Activated CD8-positive, alpha-beta memory T cell treated with anti-CD3 and anti-CD28 coated beads, Interleukin-2, amount 10 ng/mL, durations not matched to agents 7 days and 5 days (primary cell): ENCODE data around the gene PLCH2. TPM values are rescaled to one million over a fixed set of nuclear protein-coding genes. Genes with fewer than 3 reads are reported as not detected.
"Not testable (repeated sequence)": the region's sequence is repeated elsewhere in the genome, so short reads cannot be mapped to it uniquely, and the experiment has no call there.

Experiments used
- ATAC-seq: fragments of 150-1000 bp; cut with Tn5 transposase; one replicate; pipeline ENCODE4 v1.10.0; 2021; ENCODE audit warnings: moderate library complexity
- CTCF ChIA-PET: fragments of 350-600 bp; sonication (Branson Sonifier 250); formaldehyde crosslinking; loops from one replicate; lab custom pipeline; 2021; ENCODE audit warnings: antibody characterized with exemption; lab: Charles Lee
- DNase-seq: peaks from one replicate; pipeline ENCODE4 v3.0.0-alpha.2; 2020
- H3K27ac Mint-ChIP-seq: one replicate; pipeline ENCODE4 v1.8.0; 2021; ENCODE audit warnings: mild to moderate bottlenecking, mixed read lengths
- H3K27me3 Mint-ChIP-seq: one replicate; pipeline ENCODE4 v1.8.0; 2021; ENCODE audit warnings: mixed read lengths
- H3K36me3 Mint-ChIP-seq: one replicate; pipeline ENCODE4 v1.8.0; 2021; ENCODE audit warnings: mild to moderate bottlenecking, mixed read lengths
- H3K4me1 Mint-ChIP-seq: one replicate; pipeline ENCODE4 v1.8.0; 2021; ENCODE audit warnings: mixed read lengths
- H3K4me3 Mint-ChIP-seq: one replicate; pipeline ENCODE4 v1.8.0; 2021; ENCODE audit warnings: mild to moderate bottlenecking, moderate library complexity, mixed read lengths
- H3K9me3 Mint-ChIP-seq: one replicate; pipeline ENCODE4 v1.8.0; 2022; ENCODE audit warnings: low read depth, mixed read lengths
- total RNA-seq, 2 experiments: library from RNA; stranded (reverse); gene quantifications; one replicate each; pipeline ENCODE4 v1.2.3, GENCODE V29; 2021

PLCH2 gene
- total RNA-seq, 2 experiments from 2014 or later = 6.5 to 13.5 TPM

GRCh38 chr1:2435746-2436355, 40.2 kb upstream of the PLCH2 start:
- Mint-ChIP-seq H3K36me3 (no peaks in the 10 kb centered on the region), H3K27ac (no peak overlapping the region), H3K4me1 (peaks cover 4% of the 10 kb centered on the region), H3K4me3 (no peak overlapping the region), H3K9me3 (no peaks in the 10 kb centered on the region), H3K27me3 (no peaks in the 10 kb centered on the region)
- no peak for DNase-seq
- CTCF ChIA-PET = no interaction called here
- ATAC-seq = no peak

GRCh38 chr1:2436876-2437275, 39.2 kb upstream of the PLCH2 start:
- ATAC-seq (no peak), DNase-seq (no peak)
- CTCF ChIA-PET = no interaction called here
- H3K4me1 Mint-ChIP-seq = peaks cover 4% of the 10 kb centered on the region
- no peak overlapping the region for H3K27ac Mint-ChIP-seq
- H3K4me3 Mint-ChIP-seq = no peak overlapping the region
- no peaks in the 10 kb centered on the region for H3K9me3 Mint-ChIP-seq
- no peaks in the 10 kb centered on the region for H3K27me3 Mint-ChIP-seq
- no peaks in the 10 kb centered on the region for H3K36me3 Mint-ChIP-seq

- no peak for DNase-seq
- Mint-ChIP-seq H3K4me1 (peaks cover 4% of the 10 kb centered on the region), H3K36me3 (no peaks in the 10 kb centered on the region), H3K9me3 (no peaks in the 10 kb centered on the region), H3K27me3 (peaks cover 4% of the 10 kb centered on the region), H3K27ac (no peak overlapping the region), H3K4me3 (no peak overlapping the region)
- ATAC-seq = no peak
- CTCF ChIA-PET = no interaction called here
Observed at GRCh38 chr1:2437617-2438016, 38.5 kb upstream of the PLCH2 start.

GRCh38 chr1:2438038-2438437, 38.1 kb upstream of the PLCH2 start:
- Mint-ChIP-seq H3K27me3 (peaks cover 8% of the 10 kb centered on the region), H3K4me3 (no peak overlapping the region), H3K4me1 (peaks cover 4% of the 10 kb centered on the region), H3K36me3 (no peaks in the 10 kb centered on the region), H3K9me3 (no peaks in the 10 kb centered on the region), H3K27ac (no peak overlapping the region)
- CTCF ChIA-PET = no interaction called here
- DNase-seq = no peak
- ATAC-seq = no peak

GRCh38 chr1:2438641-2439040, 37.4 kb upstream of the PLCH2 start:
- CTCF ChIA-PET = no interaction called here
- no peaks in the 10 kb centered on the region for H3K36me3 Mint-ChIP-seq
- ATAC-seq (no peak), DNase-seq (no peak)
- no peak overlapping the region for H3K4me3 Mint-ChIP-seq
- no peak overlapping the region for H3K27ac Mint-ChIP-seq
- peaks cover 10% of the 10 kb centered on the region for H3K27me3 Mint-ChIP-seq
- H3K4me1 Mint-ChIP-seq = peaks cover 4% of the 10 kb centered on the region
- no peaks in the 10 kb centered on the region for H3K9me3 Mint-ChIP-seq

GRCh38 chr1:2439369-2439768, 36.7 kb upstream of the PLCH2 start:
- DNase-seq (no peak), ATAC-seq (no peak)
- H3K4me3 Mint-ChIP-seq = no peak overlapping the region
- H3K27ac Mint-ChIP-seq = no peak overlapping the region
- no peaks in the 10 kb centered on the region for H3K9me3 Mint-ChIP-seq
- CTCF ChIA-PET = no interaction called here
- no peaks in the 10 kb centered on the region for H3K36me3 Mint-ChIP-seq
- H3K27me3 Mint-ChIP-seq = peaks cover 10% of the 10 kb centered on the region
- peaks cover 4% of the 10 kb centered on the region for H3K4me1 Mint-ChIP-seq

GRCh38 chr1:2440346-2440745, 35.7 kb upstream of the PLCH2 start:
- ATAC-seq, H3K27ac Mint-ChIP-seq, H3K4me3 Mint-ChIP-seq, H3K36me3 Mint-ChIP-seq, H3K4me1 Mint-ChIP-seq, DNase-seq, H3K9me3 Mint-ChIP-seq, CTCF ChIA-PET: not testable (repeated sequence)
- peaks cover 16% of the 10 kb centered on the region for H3K27me3 Mint-ChIP-seq

GRCh38 chr1:2441746-2442145, 34.3 kb upstream of the PLCH2 start:
- H3K27ac Mint-ChIP-seq = no peak overlapping the region
- no peaks in the 10 kb centered on the region for H3K36me3 Mint-ChIP-seq
- peaks cover 4% of the 10 kb centered on the region for H3K4me1 Mint-ChIP-seq
- no peak overlapping the region for H3K4me3 Mint-ChIP-seq
- DNase-seq (no peak), ATAC-seq (no peak)
- peaks cover 19% of the 10 kb centered on the region for H3K27me3 Mint-ChIP-seq
- CTCF ChIA-PET = interaction anchor here (1.2 kb wide), 1 partner anchor 107 kb away, joined by 3 read pairs; no protein-coding TSS in a partner anchor
- H3K9me3 Mint-ChIP-seq = no peaks in the 10 kb centered on the region

- H3K27me3 Mint-ChIP-seq = peaks cover 19% of the 10 kb centered on the region
- H3K4me1 Mint-ChIP-seq = peaks cover 4% of the 10 kb centered on the region
- H3K36me3 Mint-ChIP-seq = no peaks in the 10 kb centered on the region
- no peak for ATAC-seq
- no peak for DNase-seq
- H3K27ac Mint-ChIP-seq = no peak overlapping the region
- no peak overlapping the region for H3K4me3 Mint-ChIP-seq
- H3K9me3 Mint-ChIP-seq = no peaks in the 10 kb centered on the region
- CTCF ChIA-PET = no interaction called here
Observed at GRCh38 chr1:2442661-2443060, 33.4 kb upstream of the PLCH2 start.

- no peaks in the 10 kb centered on the region for H3K36me3 Mint-ChIP-seq
- ATAC-seq (peak; percentile 38), DNase-seq (no peak)
- CTCF ChIA-PET = interaction anchor here (1.1 kb wide), 1 partner anchor 104 kb away, joined by 3 read pairs; no protein-coding TSS in a partner anchor
- peaks cover 4% of the 10 kb centered on the region for H3K4me1 Mint-ChIP-seq
- H3K9me3 Mint-ChIP-seq = no peaks in the 10 kb centered on the region
- no peak overlapping the region for H3K4me3 Mint-ChIP-seq
- H3K27ac Mint-ChIP-seq = no peak overlapping the region
- peaks cover 19% of the 10 kb centered on the region for H3K27me3 Mint-ChIP-seq
Observed at GRCh38 chr1:2443277-2444137, 32.6 kb upstream of the PLCH2 start.

- no peaks in the 10 kb centered on the region for H3K36me3 Mint-ChIP-seq
- H3K27ac Mint-ChIP-seq = no peak overlapping the region
- H3K4me3 Mint-ChIP-seq = no peak overlapping the region
- no peak for DNase-seq
- CTCF ChIA-PET = interaction anchor here (1.1 kb wide), 1 partner anchor 103 kb away, joined by 3 read pairs; no protein-coding TSS in a partner anchor
- peaks cover 4% of the 10 kb centered on the region for H3K4me1 Mint-ChIP-seq
- no peaks in the 10 kb centered on the region for H3K9me3 Mint-ChIP-seq
- no peak for ATAC-seq
- H3K27me3 Mint-ChIP-seq = peaks cover 19% of the 10 kb centered on the region
Observed at GRCh38 chr1:2444138-2444591, 31.9 kb upstream of the PLCH2 start.

- ATAC-seq = no peak
- Mint-ChIP-seq H3K4me3 (no peak overlapping the region), H3K4me1 (no peaks in the 10 kb centered on the region)
Observed at GRCh38 chr1:2445162-2445822, 30.8 kb upstream of the PLCH2 start.

GRCh38 chr1:2445823-2446215, 30.3 kb upstream of the PLCH2 start:
- no peaks in the 10 kb centered on the region for H3K36me3 Mint-ChIP-seq
- no peaks in the 10 kb centered on the region for H3K9me3 Mint-ChIP-seq
- no peak overlapping the region for H3K4me3 Mint-ChIP-seq
- ATAC-seq (no peak), DNase-seq (no peak)
- H3K27ac Mint-ChIP-seq = no peak overlapping the region
- H3K27me3 Mint-ChIP-seq = peaks cover 19% of the 10 kb centered on the region
- CTCF ChIA-PET = no interaction called here
- no peaks in the 10 kb centered on the region for H3K4me1 Mint-ChIP-seq

More at GRCh38 chr1:2445162-2445822, 30.8 kb upstream of the PLCH2 start:
- Mint-ChIP-seq H3K27me3 (peaks cover 19% of the 10 kb centered on the region), H3K27ac (no peak overlapping the region), H3K36me3 (no peaks in the 10 kb centered on the region), H3K9me3 (no peaks in the 10 kb centered on the region)
- no peak for DNase-seq
- CTCF ChIA-PET = no interaction called here
